ENCODE results near the gene ELOA2.
"Not testable (repeated sequence)": the region's sequence is repeated elsewhere in the genome, so short reads cannot be mapped to it uniquely, and the experiment has no call there.

DNA sequence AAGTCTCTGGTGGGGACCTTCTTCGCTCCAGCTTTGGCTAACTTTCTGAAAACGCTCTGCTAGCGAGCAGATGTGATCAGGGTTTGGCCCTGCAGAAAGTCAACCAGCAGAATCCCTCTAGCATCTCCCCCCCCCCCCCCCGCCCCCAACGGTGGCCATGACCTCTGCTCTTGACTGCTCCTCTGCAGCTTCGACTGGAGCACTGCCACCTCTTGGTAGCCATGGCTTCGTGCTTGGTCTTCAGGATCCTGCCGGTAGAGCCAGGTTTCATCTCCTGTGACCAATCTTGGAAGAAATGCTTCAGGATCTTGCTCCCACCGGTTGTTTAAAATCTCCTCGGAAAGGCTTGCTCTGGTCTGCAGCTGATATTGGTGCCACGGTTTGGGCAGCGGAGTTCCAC, 4.5 kb downstream of the ELOA2 start:
- not testable (repeated sequence) for TF ChIP-seq POLR2A, POLR2AphosphoS5 (IDR thresholded peaks at IDR 0.05)
- TF ChIP-seq, protein P1, sequence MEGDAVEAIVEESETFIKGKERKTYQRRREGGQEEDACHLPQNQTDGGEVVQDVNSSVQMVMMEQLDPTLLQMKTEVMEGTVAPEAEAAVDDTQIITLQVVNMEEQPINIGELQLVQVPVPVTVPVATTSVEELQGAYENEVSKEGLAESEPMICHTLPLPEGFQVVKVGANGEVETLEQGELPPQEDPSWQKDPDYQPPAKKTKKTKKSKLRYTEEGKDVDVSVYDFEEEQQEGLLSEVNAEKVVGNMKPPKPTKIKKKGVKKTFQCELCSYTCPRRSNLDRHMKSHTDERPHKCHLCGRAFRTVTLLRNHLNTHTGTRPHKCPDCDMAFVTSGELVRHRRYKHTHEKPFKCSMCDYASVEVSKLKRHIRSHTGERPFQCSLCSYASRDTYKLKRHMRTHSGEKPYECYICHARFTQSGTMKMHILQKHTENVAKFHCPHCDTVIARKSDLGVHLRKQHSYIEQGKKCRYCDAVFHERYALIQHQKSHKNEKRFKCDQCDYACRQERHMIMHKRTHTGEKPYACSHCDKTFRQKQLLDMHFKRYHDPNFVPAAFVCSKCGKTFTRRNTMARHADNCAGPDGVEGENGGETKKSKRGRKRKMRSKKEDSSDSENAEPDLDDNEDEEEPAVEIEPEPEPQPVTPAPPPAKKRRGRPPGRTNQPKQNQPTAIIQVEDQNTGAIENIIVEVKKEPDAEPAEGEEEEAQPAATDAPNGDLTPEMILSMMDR (IDR thresholded peaks at IDR 0.05) = not testable (repeated sequence)
